Kasumi-1 (cell line): ENCODE results near the gene N4BP3.
"Not testable (repeated sequence)": the region's sequence is repeated elsewhere in the genome, so short reads cannot be mapped to it uniquely, and the experiment has no call there.

ENCODE experiments used
- DNase-seq, 2 experiments: peaks; one replicate each; lab custom pipeline; 2025; lab: John Stamatoyannopoulos, UW

The N4BP3 gene

DNA sequence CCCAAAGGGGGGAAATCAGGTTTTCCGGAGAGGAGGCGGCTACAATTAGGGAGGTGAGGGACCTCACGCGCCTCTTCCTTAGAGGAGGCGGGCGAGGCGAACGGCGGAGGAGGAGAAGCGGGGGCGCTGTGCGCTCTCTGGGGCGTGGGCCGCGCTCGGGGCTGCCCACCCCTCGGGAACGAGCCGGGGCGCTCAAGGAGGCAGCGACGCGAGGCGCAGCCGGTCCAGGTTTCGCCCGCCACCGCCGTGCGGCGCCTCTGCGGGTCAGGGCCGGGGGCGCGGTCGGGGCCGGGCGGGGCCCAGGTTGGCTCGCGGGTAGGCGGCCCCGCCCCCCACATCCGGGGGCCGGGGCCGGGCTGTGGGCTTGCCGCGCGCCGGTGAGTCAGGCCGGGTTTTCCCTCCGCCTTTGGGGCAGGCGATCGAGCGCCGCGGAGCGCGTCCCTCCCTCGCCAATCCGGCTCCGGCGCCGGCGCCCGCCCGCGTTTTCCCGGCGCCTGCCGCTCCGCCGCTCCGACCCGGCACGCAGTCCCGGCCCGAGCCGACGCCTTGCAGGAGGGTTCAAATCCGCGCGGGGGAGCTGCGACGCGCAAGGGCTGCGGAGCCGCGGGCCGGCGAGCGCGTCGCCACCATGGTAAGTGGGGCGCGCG lies at the start of gene N4BP3:
Gene N4BP3 (plus strand): TSS at position 392 of the 647 bp plus-strand sequence. CDS start 6,052 bp downstream, outside the sequence.
- DNase-seq, result no peak

DNA sequence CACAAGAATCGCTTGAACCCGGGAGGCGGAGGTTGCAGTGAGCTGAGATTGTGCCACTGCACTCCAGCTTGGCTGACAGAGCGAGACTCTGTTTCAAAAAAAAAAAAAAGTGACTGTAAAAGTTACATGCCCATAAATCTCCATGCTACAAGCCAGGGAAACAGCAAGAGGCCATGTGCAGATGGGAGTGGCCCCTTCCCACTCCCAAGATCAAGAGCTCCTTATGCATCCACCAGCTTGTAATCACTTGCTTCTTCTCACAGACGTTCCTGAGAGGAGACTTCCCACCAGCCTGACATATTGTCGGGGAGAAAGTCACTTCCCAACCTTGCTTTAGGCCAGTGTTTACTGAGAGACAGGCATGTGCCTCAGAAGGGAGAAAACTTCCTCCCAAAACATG lies 45.6 kb upstream of the N4BP3 start:
- DNase-seq, result no peak

DNA sequence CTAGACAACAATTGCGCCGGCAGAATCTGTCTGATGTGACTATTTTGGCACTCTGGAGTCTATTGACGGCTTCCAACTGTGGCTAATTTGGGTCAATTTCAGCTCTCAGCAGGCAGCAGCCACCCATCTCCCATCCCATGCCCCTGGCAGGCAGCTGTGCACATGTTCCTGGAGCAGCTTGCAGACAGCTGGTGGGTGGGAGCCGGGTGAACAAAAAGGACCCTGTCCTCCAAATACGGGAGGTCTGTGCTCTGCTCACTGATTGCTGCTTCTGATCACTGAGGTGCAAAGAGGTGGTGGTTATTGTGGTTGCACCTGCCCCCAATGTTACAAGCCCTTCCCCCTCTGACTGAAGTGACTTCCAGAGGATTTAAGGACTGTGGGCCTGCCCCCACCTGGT lies 45.0 kb upstream of the N4BP3 start:
- no peak for DNase-seq

- DNase-seq, result peak; percentile 79 to 81
Observed at GRCh38 chr5:178069909-178070308, 43.4 kb upstream of the N4BP3 start.

- DNase-seq, result no peak
Observed at GRCh38 chr5:178071108-178071507, 42.2 kb upstream of the N4BP3 start.

DNA sequence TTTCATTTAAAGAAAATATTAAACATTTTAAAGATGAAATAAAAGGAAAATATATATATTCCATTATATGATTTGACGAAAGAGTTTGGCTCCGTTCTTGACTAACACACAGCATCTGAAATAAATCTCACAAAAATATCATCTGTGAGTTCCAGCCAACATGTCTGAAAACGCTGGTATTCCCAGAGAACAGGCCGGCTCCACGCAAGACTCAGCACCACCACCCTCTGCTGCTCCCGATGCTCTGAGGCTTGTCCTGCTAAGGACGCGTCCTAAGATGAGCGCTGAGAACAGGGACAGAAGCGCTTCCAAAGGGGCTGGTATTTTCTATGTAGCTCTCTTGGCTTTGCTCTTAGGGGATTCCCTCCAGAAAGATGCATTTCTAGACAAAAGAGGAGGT lies 40.6 kb upstream of the N4BP3 start:
- DNase-seq, result no peak

GRCh38 chr5:178074266-178074952 lies 38.9 kb upstream of the N4BP3 start:
- DNase-seq, result peak in 1 of 2 experiments; percentile 16

- not testable (repeated sequence) for DNase-seq
Observed at GRCh38 chr5:178076965-178077364, 36.4 kb upstream of the N4BP3 start.

- DNase-seq, result no peak
Observed at GRCh38 chr5:178077751-178078150, 35.6 kb upstream of the N4BP3 start.

- no peak for DNase-seq
Observed at GRCh38 chr5:178078197-178079010, 34.9 kb upstream of the N4BP3 start.

DNA sequence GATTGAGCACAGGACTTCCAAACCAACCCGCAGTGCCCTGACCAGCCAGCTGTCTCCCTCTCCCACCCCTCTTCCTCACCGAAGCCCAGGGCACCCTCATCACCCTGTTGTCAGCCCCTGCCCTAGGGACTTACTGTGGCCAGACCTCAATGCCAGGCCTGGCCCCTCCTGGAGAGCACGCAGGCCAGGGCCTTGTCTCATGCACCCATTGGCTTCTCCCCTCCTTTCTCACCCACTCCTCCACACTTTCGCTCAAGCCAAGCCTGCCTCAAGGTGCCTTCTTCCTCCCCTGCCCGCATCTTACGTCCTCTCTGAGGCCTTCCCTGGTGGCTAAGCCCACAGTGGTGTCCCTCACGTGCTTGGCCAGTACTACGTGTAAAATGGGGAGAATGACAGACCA lies 33.3 kb upstream of the N4BP3 start:
- DNase-seq, result no peak

DNA sequence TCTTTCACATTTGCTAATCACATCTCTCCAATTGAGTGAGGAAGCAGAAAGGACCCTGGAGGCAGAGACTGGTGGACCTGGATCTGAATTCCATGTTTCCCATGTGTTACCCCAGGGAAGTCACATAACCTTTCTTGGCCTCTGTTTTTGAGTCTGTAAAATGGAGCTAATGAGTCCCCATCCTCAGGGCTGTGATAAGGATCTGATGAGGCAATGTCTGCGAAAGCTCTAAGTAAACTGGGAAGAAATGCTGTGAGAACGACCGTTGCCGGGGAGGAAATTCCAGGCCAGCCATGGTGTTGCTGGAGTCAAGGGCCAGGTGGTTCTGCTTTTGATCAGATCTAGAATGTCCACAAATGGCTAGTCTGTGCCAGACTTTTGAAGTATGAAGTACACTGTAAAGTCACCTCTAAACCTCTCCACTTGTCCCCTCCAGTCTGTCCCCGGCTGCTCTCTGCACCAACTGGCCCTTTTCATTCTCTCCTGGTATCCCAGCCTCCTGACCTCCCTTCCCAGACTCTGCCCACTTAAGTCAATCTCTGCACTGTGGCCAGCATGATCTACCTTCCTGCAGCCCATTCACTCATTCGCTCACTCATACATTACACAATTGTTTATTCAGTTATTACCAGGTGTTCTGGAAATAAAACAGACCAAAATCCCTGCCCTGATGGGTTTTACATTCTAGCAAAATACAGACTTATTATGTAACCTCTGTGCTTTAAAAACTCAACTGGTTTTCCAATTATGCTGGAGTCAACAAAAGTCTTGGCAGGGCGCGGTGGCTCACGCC lies 32.5 kb upstream of the N4BP3 start:
- no peak for DNase-seq

GRCh38 chr5:178081571-178082243 lies 31.6 kb upstream of the N4BP3 start:
- DNase-seq, result no peak

DNA sequence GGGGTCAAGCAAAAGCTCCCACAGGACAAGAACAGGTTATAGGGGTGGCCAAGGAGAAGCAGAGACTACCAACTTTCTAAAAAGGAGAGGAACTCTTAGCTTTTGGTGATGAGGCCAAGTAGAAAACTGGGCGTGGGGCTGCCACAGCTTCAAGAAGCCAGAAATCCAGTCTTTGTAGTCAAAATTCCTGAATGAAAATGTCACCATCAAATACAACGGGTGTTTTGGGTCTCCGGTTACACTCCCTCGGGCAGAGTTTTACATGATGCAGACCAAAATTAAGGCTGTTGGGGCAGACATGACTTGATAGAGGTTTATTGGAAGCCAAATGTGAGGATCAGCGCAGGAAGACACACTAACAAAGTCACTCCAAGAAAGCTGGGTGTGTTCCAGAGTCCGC lies 29.4 kb upstream of the N4BP3 start:
- no peak for DNase-seq

- DNase-seq, result no peak
Observed at GRCh38 chr5:178085316-178085715, 28.0 kb upstream of the N4BP3 start.

GRCh38 chr5:178086266-178086665 lies 27.1 kb upstream of the N4BP3 start:
- DNase-seq, result no peak

- DNase-seq, result not testable (repeated sequence)
Observed at GRCh38 chr5:178087199-178087598, 26.1 kb upstream of the N4BP3 start.

DNA sequence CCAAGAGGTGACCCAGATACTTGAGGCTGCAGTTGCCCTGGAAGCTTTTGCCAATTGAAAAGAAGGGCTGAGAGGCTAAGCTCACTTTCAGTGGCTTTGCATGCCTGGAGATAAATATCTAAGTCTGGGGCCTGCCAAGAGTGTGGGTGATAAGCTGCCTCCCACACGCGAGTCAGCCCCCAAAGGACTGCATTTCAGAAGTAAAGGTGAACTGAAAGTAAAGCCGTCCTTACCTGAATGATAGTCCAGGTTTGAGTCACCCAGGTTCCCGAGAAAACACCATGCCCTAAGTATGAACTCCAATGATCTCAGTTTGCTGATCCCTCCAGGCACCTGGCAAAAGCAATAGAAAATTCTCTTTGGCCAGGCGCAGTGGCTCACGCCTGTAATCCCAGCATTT lies 22.5 kb upstream of the N4BP3 start:
- no peak for DNase-seq

GRCh38 chr5:178093134-178093533 lies 20.2 kb upstream of the N4BP3 start:
- no peak for DNase-seq

DNA sequence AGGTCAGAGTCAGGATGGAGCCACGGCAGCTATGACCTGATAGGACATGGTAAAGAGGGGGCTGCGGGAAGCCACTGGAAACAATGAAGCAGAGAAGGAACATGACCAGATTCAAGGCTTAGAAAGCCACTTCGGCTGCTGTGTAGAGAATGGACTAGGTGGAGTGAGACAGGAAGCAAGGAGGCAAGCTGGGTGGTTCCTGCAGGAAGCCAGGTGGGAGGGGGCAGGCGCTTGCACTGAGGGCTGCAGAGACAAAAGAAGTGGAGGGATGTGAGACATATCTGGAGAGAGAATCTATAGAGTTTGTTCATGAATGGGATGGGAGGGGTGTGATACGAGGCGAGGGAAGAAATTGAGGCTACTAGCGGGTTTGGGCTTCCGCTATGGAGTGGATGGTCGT lies 19.0 kb upstream of the N4BP3 start:
- DNase-seq, result no peak

DNA sequence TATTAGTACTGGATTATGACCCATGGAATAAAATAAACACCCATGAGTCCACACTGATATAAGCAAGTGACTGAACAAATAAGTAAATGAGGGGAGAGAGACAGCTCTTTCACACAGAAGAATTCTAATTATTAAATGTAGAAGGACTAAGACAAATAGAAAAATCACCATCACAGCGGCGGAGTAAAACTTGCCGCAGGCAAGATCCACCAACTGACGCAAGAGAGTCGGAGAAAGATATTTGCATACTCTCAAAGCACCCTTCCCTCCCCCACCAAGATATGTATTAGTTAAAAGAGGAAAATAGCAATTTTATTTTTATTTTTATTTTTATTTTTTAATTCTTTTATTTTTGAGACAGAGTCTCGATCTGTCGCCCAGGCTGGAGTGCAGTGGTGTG lies 14.6 kb upstream of the N4BP3 start:
- no peak for DNase-seq

DNA sequence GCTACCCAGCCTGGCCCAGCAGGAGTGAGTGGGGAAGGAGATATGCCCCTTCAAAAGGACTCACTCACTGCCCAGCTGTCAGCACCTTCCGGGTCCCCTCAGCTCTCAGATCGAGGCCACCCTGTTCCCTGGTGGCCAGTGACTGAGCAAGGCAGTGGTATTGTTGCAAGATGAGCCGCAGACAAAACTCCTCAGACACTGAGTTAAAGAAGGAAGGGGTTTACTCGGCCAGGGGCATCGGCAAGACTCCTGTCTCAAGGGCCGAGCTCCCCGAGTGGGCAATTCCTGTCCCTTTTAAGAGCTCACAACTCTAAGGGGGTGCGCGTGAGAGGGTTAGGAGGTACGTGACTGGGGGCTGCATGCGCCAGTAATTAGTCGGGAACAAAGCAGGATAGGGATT lies 9.7 kb upstream of the N4BP3 start:
- no peak for DNase-seq
